ENCODE measurements around the gene ATP6AP1. TPM values are rescaled to one million over a fixed set of nuclear protein-coding genes. Genes with fewer than 3 reads are reported as not detected.

The ATP6AP1 gene
- total RNA-seq, 1 experiment from 2014 or later, result 112 TPM

DNA sequence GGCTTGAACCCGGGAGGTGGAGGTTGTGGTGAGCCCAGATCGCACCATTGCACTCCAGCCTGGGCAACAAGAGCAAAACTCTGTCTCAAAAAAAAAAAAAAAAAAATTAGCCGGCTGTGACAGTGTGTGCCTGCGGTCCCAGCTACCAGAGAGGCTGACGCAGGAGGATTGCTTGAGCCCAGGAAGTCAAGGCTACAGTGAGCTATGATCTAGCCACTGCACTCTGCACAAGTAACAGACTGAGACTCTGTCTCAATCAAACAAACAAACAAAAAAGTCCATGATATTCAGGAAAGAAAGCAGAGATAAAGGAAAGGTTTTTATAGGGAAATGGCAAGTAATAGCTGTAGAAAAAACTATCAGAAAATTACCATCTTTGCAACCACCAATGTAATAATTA, 52.7 kb downstream of the ATP6AP1 start:
- POLR2A ChIA-PET, result interaction anchor here (0.8 kb wide), 1 partner anchor 9 kb away, joined by 3 read pairs; the partner anchor contains the start of gene SLC10A3
- H3K27ac Mint-ChIP-seq (ENCODE audit: unreplicated experiment), result no peak overlapping the region
- Histone ChIP-seq H3K4me1 (no peaks in the 10 kb centered on the region), H3K4me3 (ENCODE audit: low read depth, low read length) (no peak overlapping the region), H3K9me3 (no peaks in the 10 kb centered on the region), H3K36me3 (ENCODE audit: control insufficient read depth, insufficient read depth, low read length) (0 out of 2 replicates have a peak, but pooled peaks cover 1% of the 10 kb centered on the region), H3K27me3 (replicated peaks; ENCODE audit: control insufficient read depth, insufficient read depth, low read length) (no peaks in the 10 kb centered on the region)
- CTCF ChIA-PET, result no interaction called here
- H3K9me3 Mint-ChIP-seq (ENCODE audit: unreplicated experiment), result no peaks in the 10 kb centered on the region
- no peaks in the 10 kb centered on the region for H3K27me3 Mint-ChIP-seq (ENCODE audit: insufficient read depth, unreplicated experiment)
- H3K4me3 Mint-ChIP-seq (ENCODE audit: unreplicated experiment), result no peak overlapping the region
- peaks cover 29% of the 10 kb centered on the region for H3K36me3 Mint-ChIP-seq (ENCODE audit: insufficient read depth, unreplicated experiment)
- no peaks in the 10 kb centered on the region for H3K4me1 Mint-ChIP-seq (ENCODE audit: low read depth, unreplicated experiment)
- intact Hi-C loops (cut with micrococcal nuclease; ENCODE audit: unreplicated experiment), result no loop called here
- no TSS peak for BruUV-seq (replicated peaks)
- DNase-seq, result no peak
- TF ChIP-seq, protein P1, sequence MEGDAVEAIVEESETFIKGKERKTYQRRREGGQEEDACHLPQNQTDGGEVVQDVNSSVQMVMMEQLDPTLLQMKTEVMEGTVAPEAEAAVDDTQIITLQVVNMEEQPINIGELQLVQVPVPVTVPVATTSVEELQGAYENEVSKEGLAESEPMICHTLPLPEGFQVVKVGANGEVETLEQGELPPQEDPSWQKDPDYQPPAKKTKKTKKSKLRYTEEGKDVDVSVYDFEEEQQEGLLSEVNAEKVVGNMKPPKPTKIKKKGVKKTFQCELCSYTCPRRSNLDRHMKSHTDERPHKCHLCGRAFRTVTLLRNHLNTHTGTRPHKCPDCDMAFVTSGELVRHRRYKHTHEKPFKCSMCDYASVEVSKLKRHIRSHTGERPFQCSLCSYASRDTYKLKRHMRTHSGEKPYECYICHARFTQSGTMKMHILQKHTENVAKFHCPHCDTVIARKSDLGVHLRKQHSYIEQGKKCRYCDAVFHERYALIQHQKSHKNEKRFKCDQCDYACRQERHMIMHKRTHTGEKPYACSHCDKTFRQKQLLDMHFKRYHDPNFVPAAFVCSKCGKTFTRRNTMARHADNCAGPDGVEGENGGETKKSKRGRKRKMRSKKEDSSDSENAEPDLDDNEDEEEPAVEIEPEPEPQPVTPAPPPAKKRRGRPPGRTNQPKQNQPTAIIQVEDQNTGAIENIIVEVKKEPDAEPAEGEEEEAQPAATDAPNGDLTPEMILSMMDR (IDR thresholded peaks at IDR 0.05; ENCODE audit: insufficient read depth in 1 of 2, low read depth in 1 of 2, low read length in 1 of 2, severe bottlenecking in 1 of 2, unreplicated experiment in 1 of 2), result no peak

DNA sequence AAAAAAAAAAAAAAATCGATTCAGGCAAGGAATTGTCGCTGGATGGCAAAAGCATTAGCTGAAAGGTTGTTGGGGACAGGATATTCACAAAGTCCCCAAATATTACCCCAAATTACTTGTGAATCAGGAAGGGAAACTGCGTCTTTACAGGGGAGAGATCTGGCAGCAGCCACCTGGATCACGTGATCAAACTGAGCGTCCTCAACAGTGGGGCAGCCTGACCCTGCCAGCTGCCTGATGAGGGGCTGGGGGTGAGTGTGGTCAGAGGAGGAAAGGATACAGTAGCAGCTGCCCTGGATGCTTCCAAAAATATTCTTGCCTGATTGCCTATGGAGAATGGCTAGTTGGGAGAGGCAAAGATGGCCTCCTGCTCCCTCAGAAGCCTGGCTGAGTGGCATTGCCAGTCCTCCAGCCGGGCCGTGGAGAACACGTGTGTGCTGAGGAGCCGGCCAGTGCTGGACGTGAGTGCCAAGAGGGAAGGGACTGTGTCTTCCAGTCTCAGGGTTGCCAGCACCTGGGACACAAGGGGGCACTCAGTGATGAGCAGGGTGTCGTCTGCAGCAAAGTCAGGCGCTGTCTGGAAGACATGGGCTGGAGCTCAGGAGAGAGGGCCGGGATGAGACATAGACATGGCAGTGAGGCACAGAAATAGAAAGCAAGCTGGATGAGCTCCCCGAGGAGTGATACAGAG, 53.6 kb downstream of the ATP6AP1 start:
- TF ChIP-seq, protein P1 (IDR thresholded peaks at IDR 0.05; ENCODE audit: insufficient read depth in 1 of 2, low read depth in 1 of 2, low read length in 1 of 2, severe bottlenecking in 1 of 2, unreplicated experiment in 1 of 2), result no peak
- no peaks in the 10 kb centered on the region for H3K9me3 ChIP-seq
- POLR2A ChIA-PET, result interaction anchor here (0.8 kb wide), 1 partner anchor 8 kb away, joined by 3 read pairs; the partner anchor contains the start of gene SLC10A3
- H3K36me3 ChIP-seq (ENCODE audit: control insufficient read depth, insufficient read depth, low read length), result 0 out of 2 replicates have a peak, but pooled peaks cover 1% of the 10 kb centered on the region
- Mint-ChIP-seq H3K27me3 (ENCODE audit: insufficient read depth, unreplicated experiment) (no peaks in the 10 kb centered on the region), H3K4me3 (ENCODE audit: unreplicated experiment) (no peak overlapping the region), H3K9me3 (ENCODE audit: unreplicated experiment) (no peaks in the 10 kb centered on the region), H3K36me3 (ENCODE audit: insufficient read depth, unreplicated experiment) (peaks cover 25% of the 10 kb centered on the region), H3K27ac (ENCODE audit: unreplicated experiment) (no peak overlapping the region), H3K4me1 (ENCODE audit: low read depth, unreplicated experiment) (no peaks in the 10 kb centered on the region)
- H3K27me3 ChIP-seq (replicated peaks; ENCODE audit: control insufficient read depth, insufficient read depth, low read length), result no peaks in the 10 kb centered on the region
- peaks cover 2% of the 10 kb centered on the region; the same call in 1 of the 2 replicates for H3K4me1 ChIP-seq
- intact Hi-C loops (cut with micrococcal nuclease; ENCODE audit: unreplicated experiment), result no loop called here
- CTCF ChIA-PET, result no interaction called here
- no TSS peak for BruUV-seq (replicated peaks)
- no peak for DNase-seq
- H3K4me3 ChIP-seq (ENCODE audit: low read depth, low read length), result no peak overlapping the region

DNA sequence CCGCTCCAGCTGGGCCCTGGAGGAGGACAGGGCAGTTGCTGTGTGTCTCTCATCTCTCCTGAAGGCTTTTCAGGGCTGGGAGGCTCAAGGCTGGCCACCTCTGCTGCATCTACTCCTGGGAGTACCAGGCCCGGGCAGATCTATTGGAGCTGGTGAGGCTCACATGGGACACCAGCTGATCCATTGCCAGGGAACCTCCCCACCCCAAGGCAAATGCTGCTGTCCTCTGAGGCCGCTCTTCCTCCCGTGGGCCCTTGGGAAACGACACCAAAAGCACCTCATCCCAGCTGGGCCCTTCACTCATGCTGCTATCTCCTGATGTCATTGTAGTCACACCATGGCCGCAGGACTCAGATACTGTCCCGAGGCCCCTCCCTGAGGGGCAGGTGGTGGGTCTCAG, 54.3 kb downstream of the ATP6AP1 start:
- TF ChIP-seq, protein P1 (IDR thresholded peaks at IDR 0.05; ENCODE audit: insufficient read depth in 1 of 2, low read depth in 1 of 2, low read length in 1 of 2, severe bottlenecking in 1 of 2, unreplicated experiment in 1 of 2), result no peak
- CTCF ChIA-PET, result no interaction called here
- Mint-ChIP-seq H3K27me3 (ENCODE audit: insufficient read depth, unreplicated experiment) (no peaks in the 10 kb centered on the region), H3K27ac (ENCODE audit: unreplicated experiment) (peak overlapping the region; percentile 48), H3K9me3 (ENCODE audit: unreplicated experiment) (no peaks in the 10 kb centered on the region), H3K4me1 (ENCODE audit: low read depth, unreplicated experiment) (no peaks in the 10 kb centered on the region), H3K4me3 (ENCODE audit: unreplicated experiment) (no peak overlapping the region), H3K36me3 (ENCODE audit: insufficient read depth, unreplicated experiment) (peaks cover 25% of the 10 kb centered on the region)
- intact Hi-C loops (cut with micrococcal nuclease; ENCODE audit: unreplicated experiment), result no loop called here
- H3K36me3 ChIP-seq (ENCODE audit: control insufficient read depth, insufficient read depth, low read length), result 0 out of 2 replicates have a peak, but pooled peaks cover 1% of the 10 kb centered on the region
- H3K9me3 ChIP-seq, result no peaks in the 10 kb centered on the region
- peaks cover 4% of the 10 kb centered on the region; the same call in 1 of the 2 replicates for H3K4me1 ChIP-seq
- POLR2A ChIA-PET, result no interaction called here
- no peak overlapping the region for H3K4me3 ChIP-seq (ENCODE audit: low read depth, low read length)
- BruUV-seq (replicated peaks), result no TSS peak
- H3K27me3 ChIP-seq (replicated peaks; ENCODE audit: control insufficient read depth, insufficient read depth, low read length), result no peaks in the 10 kb centered on the region
- no peak for DNase-seq
